HFFc6 (cell line): ENCODE data around the gene KHK. TPM values are rescaled to one million over a fixed set of nuclear protein-coding genes. Genes with fewer than 3 reads are reported as not detected.

Experiments
- DNase-seq: peaks from one replicate; pipeline ENCODE4 v3.0.0-alpha.2; 2018
- H3K27ac Mint-ChIP-seq: 2 replicates; pipeline ENCODE4 v1.8.0; 2020; ENCODE audit warnings: mild to moderate bottlenecking, mixed read lengths
- H3K27me3 Mint-ChIP-seq: 2 replicates; pipeline ENCODE4 v1.8.0; 2021; ENCODE audit warnings: mild to moderate bottlenecking, moderate library complexity, mixed read lengths; ENCODE audit not compliant: insufficient read depth
- H3K36me3 Mint-ChIP-seq: 2 replicates; pipeline ENCODE4 v1.8.0; 2021; ENCODE audit warnings: low read depth, mixed read lengths
- H3K4me1 Mint-ChIP-seq: 2 replicates; pipeline ENCODE4 v1.8.0; 2020; ENCODE audit warnings: low read depth, mixed read lengths
- H3K4me3 Mint-ChIP-seq: 2 replicates; pipeline ENCODE4 v1.8.0; 2020; ENCODE audit warnings: mild to moderate bottlenecking, moderate library complexity, mixed read lengths
- H3K9me3 Mint-ChIP-seq: 2 replicates; pipeline ENCODE4 v1.8.0; 2020; ENCODE audit warnings: mild to moderate bottlenecking, mixed read lengths
- CTCF ChIP-seq: fragments of 200-600 bp; sonication (generic); IDR thresholded peaks from 2 replicates; pipeline ENCODE4 v1.5.0; 2021; ENCODE audit warnings: antibody characterized with exemption, mild to moderate bottlenecking
- total RNA-seq, 6 experiments: library from RNA; stranded (reverse); fragmentation: NEBNext Ultra II Directional; extraction: Animal tissue kit (Norgen Biotek cat#: 25700); gene quantifications; 2 replicates in 1 of 6; 3 replicates in 5 of 6; pipeline ENCODE4 v1.2.3, GENCODE V29; 2021

KHK gene
- total RNA-seq, 6 experiments from 2014 or later: 1.0 to 1.7 (median 1.6) TPM

- Mint-ChIP-seq H3K4me1 (peaks cover 13% of the 10 kb centered on the region), H3K36me3 (no peaks in the 10 kb centered on the region; the same call in 1 of the 2 replicates), H3K27ac (no peak overlapping the region), H3K27me3 (peaks cover 11% of the 10 kb centered on the region), H3K4me3 (no peak overlapping the region), H3K9me3 (no peaks in the 10 kb centered on the region)
- TF ChIP-seq CTCF: no peak
- no peak for DNase-seq
These were observed 50.9 kb downstream of the KHK start for GRCh38 chr2:27137322-27137935.

GRCh38 chr2:27138111-27138510 lies 51.5 kb downstream of the KHK start:
- no peak overlapping the region for H3K4me3 Mint-ChIP-seq
- H3K9me3 Mint-ChIP-seq: no peaks in the 10 kb centered on the region; the same call in 1 of the 2 replicates
- DNase-seq: no peak
- peaks cover 16% of the 10 kb centered on the region for H3K27me3 Mint-ChIP-seq
- H3K36me3 Mint-ChIP-seq: no peaks in the 10 kb centered on the region; the same call in 1 of the 2 replicates
- no peak overlapping the region for H3K27ac Mint-ChIP-seq
- peaks cover 8% of the 10 kb centered on the region for H3K4me1 Mint-ChIP-seq
- TF ChIP-seq CTCF: no peak

- Mint-ChIP-seq H3K9me3 (no peaks in the 10 kb centered on the region; the same call in none of the 2 replicates), H3K27me3 (peaks cover 21% of the 10 kb centered on the region), H3K36me3 (no peaks in the 10 kb centered on the region), H3K4me1 (no peaks in the 10 kb centered on the region), H3K27ac (no peak within 1 kb of the TSS), H3K4me3 (no peak within 1 kb of the TSS)
- no peak for DNase-seq
- TF ChIP-seq CTCF: no peak
These were observed 52.7 kb downstream of the KHK start, which contains the start of gene PRR30 for GRCh38 chr2:27139310-27139709. TSS of gene PRR30 (minus strand) at chr2:27139410. CDS start at chr2:27138329, 1,081 bp downstream.

GRCh38 chr2:27143285-27143684 lies 56.7 kb downstream of the KHK start:
- H3K36me3 Mint-ChIP-seq: no peaks in the 10 kb centered on the region
- H3K27ac Mint-ChIP-seq: no peak overlapping the region
- no peak for DNase-seq
- H3K27me3 Mint-ChIP-seq: peaks cover 40% of the 10 kb centered on the region
- no peaks in the 10 kb centered on the region for H3K4me1 Mint-ChIP-seq
- H3K9me3 Mint-ChIP-seq: no peaks in the 10 kb centered on the region; the same call in none of the 2 replicates
- TF ChIP-seq CTCF: no peak
- no peak overlapping the region for H3K4me3 Mint-ChIP-seq

GRCh38 chr2:27145682-27146081 lies 59.1 kb downstream of the KHK start:
- no peak overlapping the region for H3K4me3 Mint-ChIP-seq
- no peaks in the 10 kb centered on the region for H3K36me3 Mint-ChIP-seq
- no peak for DNase-seq
- H3K9me3 Mint-ChIP-seq: no peaks in the 10 kb centered on the region; the same call in none of the 2 replicates
- H3K4me1 Mint-ChIP-seq: no peaks in the 10 kb centered on the region
- peaks cover 47% of the 10 kb centered on the region for H3K27me3 Mint-ChIP-seq
- TF ChIP-seq CTCF: no peak
- H3K27ac Mint-ChIP-seq: no peak overlapping the region
